ENCODE data around the gene TEX28.
"Not testable (repeated sequence)": the region's sequence is repeated elsewhere in the genome, so short reads cannot be mapped to it uniquely, and the experiment has no call there.

The TEX28 gene

DNA sequence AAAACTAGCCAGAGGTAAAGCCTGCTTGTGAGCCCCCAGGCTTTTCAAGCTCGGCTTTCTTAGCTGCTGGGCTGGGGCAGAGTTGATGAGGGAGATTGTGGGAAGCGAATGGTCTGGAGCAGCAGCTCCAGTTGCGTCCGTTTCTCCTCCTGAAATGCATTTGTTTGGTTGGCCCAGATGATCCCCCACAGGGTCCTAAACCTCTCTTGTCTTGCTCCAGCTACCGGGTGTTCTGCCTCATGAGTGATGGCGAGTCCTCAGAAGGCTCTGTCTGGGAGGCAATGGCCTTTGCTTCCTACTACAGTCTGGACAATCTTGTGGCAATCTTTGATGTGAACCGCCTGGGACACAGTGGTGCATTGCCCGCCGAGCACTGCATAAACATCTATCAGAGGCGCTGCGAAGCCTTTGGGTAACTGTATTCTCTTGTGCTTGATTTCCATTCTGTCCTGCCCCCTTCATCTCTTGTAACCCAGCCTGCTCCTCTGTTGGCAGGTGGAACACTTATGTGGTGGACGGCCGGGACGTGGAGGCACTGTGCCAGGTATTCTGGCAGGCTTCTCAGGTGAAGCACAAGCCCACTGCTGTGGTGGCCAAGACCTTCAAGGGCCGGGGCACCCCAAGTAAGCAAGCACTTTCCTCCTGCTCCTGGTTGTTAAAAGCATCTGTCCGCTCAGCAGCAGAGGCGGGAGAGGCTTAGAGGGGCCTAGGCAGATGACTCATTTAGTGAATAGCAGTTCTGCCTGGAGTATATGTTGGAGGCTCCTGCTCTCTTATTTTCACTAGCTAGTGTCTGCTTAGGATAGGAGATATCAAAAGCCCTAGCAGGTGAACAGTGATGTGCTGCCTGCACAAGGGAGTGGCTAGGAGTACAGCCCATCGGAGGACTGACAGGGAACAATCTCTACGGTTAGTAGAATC is 16.0 kb upstream of the TEX28 start:
- DNase-seq (ENCODE audit: low read depth in 3 of 3) = no peak

GRCh38 chrX:154309041-154309775 is 14.3 kb upstream of the TEX28 start:
- no peak for DNase-seq (ENCODE audit: low read depth in 3 of 3)

- peak; percentile 61 to 79 (median 71) for DNase-seq (ENCODE audit: low read depth in 3 of 3)
Measured at GRCh38 chrX:154308108-154308946, 13.4 kb upstream of the TEX28 start.

GRCh38 chrX:154307202-154307601 is 12.3 kb upstream of the TEX28 start:
- DNase-seq (ENCODE audit: low read depth in 3 of 3) = no peak

DNA sequence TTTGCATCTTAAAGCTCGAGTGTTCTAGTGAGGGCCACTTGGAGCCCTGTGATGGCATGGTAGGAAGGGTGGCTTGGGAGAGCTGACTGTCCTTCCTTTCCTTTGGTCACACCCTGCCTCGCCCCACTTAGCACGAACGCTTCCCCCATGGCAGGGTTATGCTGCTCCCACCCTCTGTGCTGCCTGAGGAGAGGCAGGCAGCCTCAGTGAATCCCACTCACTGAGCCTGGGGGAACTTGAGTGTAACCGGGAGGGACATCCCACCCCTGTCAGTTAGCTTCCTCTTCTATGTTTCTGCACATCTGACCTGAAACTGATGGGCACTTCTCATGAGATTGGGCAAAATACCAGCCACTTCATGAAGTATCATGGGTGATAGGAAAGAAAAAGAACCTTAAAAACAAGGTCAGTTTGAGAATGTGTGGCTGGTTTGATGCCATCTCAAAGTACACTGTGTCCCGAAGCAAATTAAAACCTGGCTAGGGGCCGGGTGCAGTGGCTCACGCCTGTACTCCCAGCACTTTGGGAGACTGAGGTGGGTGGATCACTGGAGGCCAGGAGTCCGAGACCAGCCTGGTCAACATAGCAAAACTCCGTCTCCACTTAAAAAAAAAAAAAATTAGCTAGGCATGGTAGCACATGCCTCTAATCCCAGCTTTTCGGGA is 10.7 kb upstream of the TEX28 start:
- DNase-seq (ENCODE audit: low read depth in 3 of 3) = no peak

DNA sequence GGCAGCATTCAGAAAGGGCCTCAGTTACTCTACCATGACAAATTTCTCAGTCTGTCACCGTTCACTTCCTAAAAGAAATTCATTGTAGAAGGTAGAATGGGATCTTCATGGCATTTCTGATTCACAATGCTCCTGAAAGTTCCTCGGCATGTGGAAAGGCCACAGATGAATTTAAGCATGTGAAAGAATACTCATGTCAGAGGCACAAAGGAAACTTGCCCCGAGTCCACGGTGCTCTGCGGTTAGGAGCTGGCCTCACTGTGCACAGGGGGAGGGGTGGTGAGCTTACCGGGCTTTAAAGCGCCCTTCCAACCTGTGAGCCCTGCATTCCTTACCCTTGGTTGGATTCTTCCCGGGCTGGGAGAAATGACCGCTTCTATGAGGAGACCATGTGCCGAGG is 9.9 kb upstream of the TEX28 start:
- DNase-seq (ENCODE audit: low read depth in 3 of 3) = no peak

DNA sequence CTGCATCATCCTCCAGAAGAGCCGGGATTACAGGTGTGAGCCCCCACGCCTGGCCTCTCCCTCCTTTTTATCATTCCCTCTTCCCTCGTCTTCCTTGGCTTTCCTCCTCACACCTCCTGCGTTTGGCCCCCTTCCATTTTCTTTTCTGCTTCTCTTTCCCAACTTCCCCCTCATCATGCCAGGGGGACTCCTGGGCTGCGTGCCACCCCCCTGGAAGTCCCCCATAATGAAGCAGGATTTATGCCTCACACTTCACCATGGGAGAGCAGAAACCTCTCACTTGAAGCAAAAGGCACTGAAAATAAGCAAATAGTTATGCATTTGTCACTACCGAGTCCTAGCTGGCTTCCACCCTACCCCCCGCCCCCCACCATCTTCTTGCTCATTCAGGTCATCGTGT is 8.6 kb upstream of the TEX28 start:
- no peak for DNase-seq (ENCODE audit: low read depth in 3 of 3)

GRCh38 chrX:154302998-154303397 is 8.1 kb upstream of the TEX28 start:
- not testable (repeated sequence) for DNase-seq (ENCODE audit: low read depth in 3 of 3)

DNA sequence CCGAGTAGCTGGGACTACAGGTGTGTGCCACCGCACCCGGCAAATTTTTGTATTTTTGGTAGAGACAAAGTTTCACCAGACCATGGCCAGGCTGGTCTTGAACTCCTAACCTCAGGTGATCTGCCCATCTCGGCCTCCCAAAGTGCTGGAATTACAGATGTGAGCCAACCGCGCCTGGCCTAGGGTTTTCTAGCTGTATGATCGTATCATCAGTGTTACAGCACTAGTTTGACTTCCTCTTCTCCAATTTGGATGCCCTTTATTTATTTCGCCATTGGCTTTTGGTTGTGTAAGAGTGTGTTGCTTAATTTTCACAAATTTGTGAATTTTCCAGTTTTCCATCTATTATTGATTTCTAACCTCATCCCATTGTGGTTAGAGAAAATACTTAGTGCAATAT is 5.9 kb upstream of the TEX28 start:
- DNase-seq (ENCODE audit: low read depth in 3 of 3) = no peak

DNA sequence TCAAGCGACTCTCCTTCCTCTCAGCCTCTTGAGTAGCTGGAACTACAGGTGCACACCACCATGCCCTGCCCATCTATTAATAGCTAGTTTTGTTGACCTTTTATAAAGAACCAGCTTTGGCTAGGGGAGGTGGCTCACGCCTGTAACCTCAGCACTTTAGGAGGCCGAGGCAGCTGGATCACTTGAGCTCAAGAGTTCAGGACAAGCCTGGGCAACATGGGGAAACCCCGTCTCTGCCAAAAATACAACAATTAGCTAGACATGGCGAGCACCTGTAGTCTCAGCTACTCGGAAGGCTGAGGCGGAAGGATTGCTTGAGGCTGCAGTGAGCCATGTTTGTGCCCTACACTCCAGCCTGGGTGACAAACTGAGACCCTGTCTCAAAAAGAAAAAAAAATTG is 3.4 kb upstream of the TEX28 start:
- DNase-seq (ENCODE audit: low read depth in 3 of 3) = no peak

DNA sequence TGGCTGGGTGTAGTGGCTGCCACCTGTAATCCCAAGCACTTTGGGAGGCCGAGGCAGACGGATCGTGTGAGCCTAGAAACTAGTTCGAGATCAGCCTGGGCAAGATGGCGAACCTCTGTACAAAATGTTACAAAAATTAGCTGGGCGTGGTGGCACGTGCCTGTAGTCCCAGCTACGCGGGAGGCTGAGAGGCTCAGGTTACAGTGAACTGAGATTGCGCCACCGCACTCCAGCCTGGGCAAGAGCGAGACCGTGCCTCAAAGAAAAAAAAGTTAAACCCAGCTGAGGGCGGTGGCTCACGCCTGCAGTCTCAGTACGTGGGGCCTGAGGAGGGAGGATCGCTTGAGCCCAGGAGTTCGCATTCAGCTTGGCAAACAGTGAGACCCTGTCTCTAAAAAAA is 1.8 kb upstream of the TEX28 start:
- no peak for DNase-seq (ENCODE audit: low read depth in 3 of 3)

DNA sequence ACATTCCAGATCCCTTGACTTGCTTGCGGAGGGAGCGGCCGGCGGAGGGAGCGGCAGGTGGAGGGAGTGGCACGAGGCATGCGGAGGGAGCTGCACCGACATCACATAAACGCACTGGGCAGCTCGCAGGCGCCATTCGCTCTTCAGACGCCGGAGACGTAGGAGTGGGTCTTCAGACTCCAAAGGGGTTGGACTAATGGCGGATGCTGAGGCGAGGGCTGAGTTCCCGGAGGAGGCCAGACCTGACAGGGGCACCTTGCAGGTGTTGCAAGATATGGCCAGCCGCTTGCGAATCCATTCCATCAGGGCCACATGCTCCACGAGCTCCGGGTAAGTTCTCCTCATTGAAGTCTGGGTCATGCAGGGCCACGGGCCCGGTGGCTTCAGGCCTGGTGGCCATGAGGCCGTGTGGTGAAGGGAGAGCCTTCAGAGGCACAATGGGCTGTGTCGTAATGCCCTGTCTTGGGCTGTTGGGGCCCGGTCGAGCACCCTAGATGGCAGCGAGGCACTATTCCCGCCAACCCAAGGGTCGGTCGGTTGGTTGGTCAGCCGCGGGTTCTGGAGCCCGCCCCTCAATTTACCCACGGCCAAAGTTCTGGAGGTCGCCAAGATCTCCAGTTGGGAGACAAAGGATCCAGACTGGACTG is 863 bp upstream of the TEX28 start, which contains the start of gene TKTL1:
Gene TKTL1, plus strand, starts transcription at position 132 of the 647 bp plus-strand sequence. Its CDS starts 65 bp downstream, at position 197.
- no peak for DNase-seq (ENCODE audit: low read depth in 3 of 3)

DNA sequence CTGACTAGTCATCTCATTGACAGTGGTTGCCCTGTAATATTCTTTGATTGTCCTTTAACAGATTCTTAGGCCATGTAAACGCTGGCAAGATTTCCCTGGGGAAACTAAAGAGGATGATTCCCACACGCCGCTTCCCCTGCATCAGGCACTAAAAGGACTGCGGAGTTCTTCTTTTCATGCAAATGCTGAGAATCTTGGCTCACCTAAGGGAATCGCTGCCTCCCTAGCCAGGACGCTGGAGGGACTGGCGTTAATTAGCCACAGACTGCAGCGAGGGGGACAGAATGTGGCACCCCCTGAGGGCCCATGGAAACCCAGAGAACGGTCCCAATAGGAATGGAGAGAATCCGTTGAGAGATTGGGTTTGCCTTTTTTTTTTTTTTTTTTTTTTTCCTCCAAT is 8.5 kb downstream of the TEX28 start:
- DNase-seq (ENCODE audit: low read depth in 3 of 3) = not testable (repeated sequence)

- DNase-seq (ENCODE audit: low read depth in 3 of 3) = not testable (repeated sequence)
Measured at GRCh38 chrX:154284489-154285338, 10.2 kb downstream of the TEX28 start.

GRCh38 chrX:154269245-154269644 is 25.7 kb downstream of the TEX28 start:
- DNase-seq (ENCODE audit: low read depth in 3 of 3) = not testable (repeated sequence)

DNA sequence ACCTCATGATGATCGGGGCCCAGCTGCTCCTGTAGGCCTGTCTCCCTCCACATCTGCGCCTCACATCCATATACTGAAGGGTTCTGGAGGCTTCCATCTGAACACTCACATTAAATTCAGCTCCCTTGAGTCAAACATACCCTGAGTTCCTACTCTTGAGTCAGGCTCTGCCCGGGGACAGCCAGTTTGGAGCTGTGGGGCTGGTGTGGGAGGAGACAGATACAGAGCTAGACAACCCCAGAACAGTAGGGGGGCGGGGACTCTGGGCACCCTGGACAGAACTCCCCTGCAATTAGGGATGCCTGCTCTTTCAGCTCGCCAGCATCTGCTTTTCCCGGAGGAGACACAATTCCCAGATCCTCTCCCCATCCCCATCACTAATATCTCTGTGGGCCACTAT is 31.9 kb downstream of the TEX28 start:
- not testable (repeated sequence) for DNase-seq (ENCODE audit: low read depth in 3 of 3)

- not testable (repeated sequence) for DNase-seq (ENCODE audit: low read depth in 3 of 3)
Measured at GRCh38 chrX:154258711-154259110, 36.2 kb downstream of the TEX28 start.

DNA sequence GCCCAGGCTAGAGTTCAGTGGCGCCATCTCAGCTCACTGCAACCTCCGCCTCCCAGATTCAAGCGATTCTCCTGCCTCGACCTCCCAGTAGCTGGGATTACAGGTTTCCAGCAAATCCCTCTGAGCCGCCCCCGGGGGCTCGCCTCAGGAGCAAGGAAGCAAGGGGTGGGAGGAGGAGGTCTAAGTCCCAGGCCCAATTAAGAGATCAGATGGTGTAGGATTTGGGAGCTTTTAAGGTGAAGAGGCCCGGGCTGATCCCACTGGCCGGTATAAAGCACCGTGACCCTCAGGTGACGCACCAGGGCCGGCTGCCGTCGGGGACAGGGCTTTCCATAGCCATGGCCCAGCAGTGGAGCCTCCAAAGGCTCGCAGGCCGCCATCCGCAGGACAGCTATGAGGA is 37.6 kb downstream of the TEX28 start, which contains the start of gene OPN1MW3:
Gene OPN1MW3, plus strand, starts transcription at position 301 of the 400 bp plus-strand sequence. Its CDS starts 38 bp downstream, at position 339.
- not testable (repeated sequence) for DNase-seq (ENCODE audit: low read depth in 3 of 3)

DNA sequence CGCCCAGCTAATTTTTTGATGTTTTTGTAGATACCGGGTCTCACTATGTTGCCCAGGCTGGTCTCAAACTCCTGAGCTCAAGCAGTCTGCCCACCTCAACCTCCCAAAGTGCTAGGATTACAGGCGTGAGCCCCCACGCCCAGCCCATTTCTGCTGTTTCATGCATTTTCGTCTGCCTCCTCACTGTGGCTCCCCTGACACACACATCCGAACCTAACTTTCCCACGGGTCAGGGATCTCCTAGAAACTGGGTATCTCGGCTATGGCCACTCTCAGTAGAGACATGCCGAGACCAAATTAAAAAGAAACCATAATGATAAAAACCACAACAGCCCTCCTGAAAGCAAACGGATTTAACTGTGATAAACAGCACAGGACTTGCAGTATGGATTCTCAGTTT is 46.8 kb downstream of the TEX28 start:
- not testable (repeated sequence) for DNase-seq (ENCODE audit: low read depth in 3 of 3)

Data from stimulated activated CD4-positive, alpha-beta T cell treated with anti-CD3 and anti-CD28 coated beads, TNF-alpha, amount 100 ng/mL, for 48 hours (primary cell).